Thyroid gland (tissue), 4 donors: ENCODE measurements around the gene FOXF1.

Source experiments
- CTCF ChIP-seq, 6 experiments: fragments of 200-600 bp in 3 of 6; fragments of 450-650 bp in 3 of 6; sonication (generic) in 3 of 6; IDR thresholded peaks; one replicate each; pipeline ENCODE4 v1.5.1; 2016 to 2019; ENCODE audit warnings: antibody characterized with exemption in 6 of 6, mild to moderate bottlenecking in 2 of 6, inconsistent platforms in 1 of 6, moderate library complexity in 1 of 6
- POLR2A ChIP-seq, 2 donors: fragments of 450-650 bp; IDR thresholded peaks; one replicate each; pipeline ENCODE4 v1.6.1; 2017; ENCODE audit warnings: antibody characterized with exemption in 2 of 2, mild to moderate bottlenecking in 2 of 2, moderate library complexity in 1 of 2

- TF ChIP-seq CTCF (IDR thresholded peaks at IDR 0.05): no peak
- TF ChIP-seq POLR2A (IDR thresholded peaks at IDR 0.05): no peak
These were observed 2.9 kb upstream of the FOXF1 start for GRCh38 chr16:86507173-86508027.
